H9 (cell line): ENCODE results near the gene TACR2. TPM values are rescaled to one million over a fixed set of nuclear protein-coding genes. Genes with fewer than 3 reads are reported as not detected.

ENCODE experiments used
- DNase-seq: peaks from one replicate; pipeline ENCODE4 v3.0.0-alpha.2; 2017
- H2AFZ ChIP-seq: one replicate; pipeline ENCODE4 v1.6.1; 2013; ENCODE audit warnings: mild to moderate bottlenecking, low read length, control low read depth, moderate library complexity
- H2AK5ac ChIP-seq: 2 replicates; pipeline ENCODE4 v1.6.1; 2013; ENCODE audit warnings: low read length, control low read depth, mixed read lengths; ENCODE audit not compliant: insufficient read length
- H2BK120ac ChIP-seq: one replicate; pipeline ENCODE4 v1.6.1; 2013; ENCODE audit warnings: low read depth, mild to moderate bottlenecking, low read length, control low read depth, inconsistent platforms; ENCODE audit not compliant: poor library complexity, severe bottlenecking
- H2BK12ac ChIP-seq: 2 replicates; pipeline ENCODE4 v1.6.1; 2013; ENCODE audit warnings: low read length, control low read depth, mixed read lengths, low read depth; ENCODE audit not compliant: insufficient read length
- H2BK15ac ChIP-seq: 2 replicates; pipeline ENCODE4 v1.6.1; 2013; ENCODE audit warnings: low read depth, low read length, control low read depth
- H2BK20ac ChIP-seq: one replicate; pipeline ENCODE4 v1.6.1; 2013; ENCODE audit warnings: low read depth, mild to moderate bottlenecking, low read length, control low read depth, inconsistent platforms; ENCODE audit not compliant: poor library complexity, severe bottlenecking
- H2BK5ac ChIP-seq: 2 replicates; pipeline ENCODE4 v1.6.1; 2013; ENCODE audit warnings: low read length, control low read depth, mixed read lengths; ENCODE audit not compliant: insufficient read length
- H3K14ac ChIP-seq: 2 replicates; pipeline ENCODE4 v1.6.1; 2013; ENCODE audit warnings: low read length, control low read depth; ENCODE audit not compliant: insufficient read depth
- H3K18ac ChIP-seq: 2 replicates; pipeline ENCODE4 v1.6.1; 2013; ENCODE audit warnings: low read depth, mild to moderate bottlenecking, mixed read lengths, low read length, control low read depth; ENCODE audit not compliant: insufficient read length
- H3K23ac ChIP-seq: 2 replicates; pipeline ENCODE4 v1.6.1; 2013; ENCODE audit warnings: low read length, control low read depth, mixed read lengths, low read depth; ENCODE audit not compliant: insufficient read length
- H3K23me2 ChIP-seq: 2 replicates; pipeline ENCODE4 v1.6.1; 2013; ENCODE audit warnings: low read depth, mild to moderate bottlenecking, mixed read lengths, low read length, control low read depth; ENCODE audit not compliant: insufficient read length, poor library complexity, severe bottlenecking
- H3K27ac ChIP-seq: 2 replicates; pipeline ENCODE4 v1.5.1; 2013; ENCODE audit warnings: low read length, control low read depth, mixed read lengths, low read depth; ENCODE audit not compliant: insufficient read length
- H3K27me3 ChIP-seq: 2 replicates; pipeline ENCODE4 v1.6.1; 2013; ENCODE audit warnings: low read length, control low read depth, inconsistent platforms; ENCODE audit not compliant: insufficient read depth
- H3K4ac ChIP-seq: 2 replicates; pipeline ENCODE4 v1.6.1; 2013; ENCODE audit warnings: low read depth, mild to moderate bottlenecking, control low read depth, inconsistent platforms, low read length, moderate library complexity
- H3K4me1 ChIP-seq: 2 replicates; pipeline ENCODE4 v1.6.1; 2013; ENCODE audit warnings: low read length, control low read depth, inconsistent platforms; ENCODE audit not compliant: insufficient read depth
- H3K4me2 ChIP-seq: 2 replicates; pipeline ENCODE4 v1.6.1; 2013; ENCODE audit warnings: low read length, control low read depth, mixed read lengths; ENCODE audit not compliant: insufficient read length, insufficient read depth
- H3K56ac ChIP-seq: 2 replicates; pipeline ENCODE4 v1.6.1; 2013; ENCODE audit warnings: low read depth, mild to moderate bottlenecking, mixed read lengths, low read length, control low read depth; ENCODE audit not compliant: insufficient read length
- H3K79me1 ChIP-seq: 2 replicates; pipeline ENCODE4 v1.6.1; 2013; ENCODE audit warnings: low read depth, mild to moderate bottlenecking, moderate library complexity, low read length, control low read depth, inconsistent platforms; ENCODE audit not compliant: insufficient read depth, poor library complexity, severe bottlenecking
- H3K79me2 ChIP-seq: 2 replicates; pipeline ENCODE4 v1.6.1; 2013; ENCODE audit warnings: low read length, control low read depth, inconsistent platforms; ENCODE audit not compliant: insufficient read depth
- H3K9ac ChIP-seq: 2 replicates; pipeline ENCODE4 v1.6.1; 2013; ENCODE audit warnings: low read length, control low read depth, mixed read lengths; ENCODE audit not compliant: insufficient read length; ENCODE audit errors: extremely low read depth
- H3K9me3 ChIP-seq: one replicate; pipeline ENCODE4 v1.6.1; 2013; ENCODE audit warnings: low read depth, low read length, inconsistent platforms; ENCODE audit not compliant: control insufficient read depth
- H3T11ph ChIP-seq: one replicate; pipeline ENCODE4 v1.6.1; 2013; ENCODE audit warnings: mild to moderate bottlenecking, low read length, control low read depth, inconsistent platforms
- H4K20me1 ChIP-seq: one replicate; pipeline ENCODE4 v1.6.1; 2013; ENCODE audit not compliant: control insufficient read depth, insufficient read length, insufficient read depth
- H4K5ac ChIP-seq: 2 replicates; pipeline ENCODE4 v1.6.1; 2013; ENCODE audit warnings: low read depth, mild to moderate bottlenecking, mixed read lengths, low read length, control low read depth; ENCODE audit not compliant: insufficient read length
- H4K8ac ChIP-seq: replicated peaks from 2 replicates; pipeline ENCODE4 v1.6.1; 2013; ENCODE audit warnings: low read length, control low read depth, mixed read lengths, low read depth; ENCODE audit not compliant: insufficient read length
- H4K91ac ChIP-seq: 2 replicates; pipeline ENCODE4 v1.6.1; 2013; ENCODE audit warnings: low read depth, mild to moderate bottlenecking, moderate library complexity, mixed read lengths, low read length, control low read depth; ENCODE audit not compliant: insufficient read length
- H3K27ac Mint-ChIP-seq, 3 experiments: 2 replicates in 2 of 3; 3 replicates in 1 of 3; pipeline ENCODE4 v1.8.0; 2020 to 2021; ENCODE audit warnings: mixed read lengths in 3 of 3, mild to moderate bottlenecking in 1 of 3, moderate library complexity in 1 of 3
- H3K27me3 Mint-ChIP-seq: 2 replicates; pipeline ENCODE4 v1.8.0; 2021; ENCODE audit warnings: low read depth, mild to moderate bottlenecking, moderate library complexity, mixed read lengths
- H3K36me3 Mint-ChIP-seq, 3 experiments: 2 replicates in 2 of 3; 3 replicates in 1 of 3; pipeline ENCODE4 v1.8.0; 2020 to 2021; ENCODE audit warnings: low read depth in 3 of 3, mixed read lengths in 3 of 3; ENCODE audit not compliant: insufficient read depth in 1 of 3
- H3K4me1 Mint-ChIP-seq, 2 experiments: 2 replicates each; pipeline ENCODE4 v1.8.0; 2020; ENCODE audit warnings: mixed read lengths in 2 of 2
- H3K4me3 Mint-ChIP-seq, 2 experiments: 2 replicates in 1 of 2; 3 replicates in 1 of 2; pipeline ENCODE4 v1.8.0; 2020 to 2021; ENCODE audit warnings: mild to moderate bottlenecking in 2 of 2, mixed read lengths in 2 of 2, moderate library complexity in 1 of 2
- H3K9me3 Mint-ChIP-seq, 2 experiments: 2 replicates in 1 of 2; 3 replicates in 1 of 2; pipeline ENCODE4 v1.8.0; 2020; ENCODE audit warnings: mild to moderate bottlenecking in 2 of 2, mixed read lengths in 2 of 2, moderate library complexity in 1 of 2
- CTCF ChIP-seq: fragments of 200-600 bp; sonication (generic); conservative IDR thresholded peaks from 3 replicates; pipeline ENCODE4 v1.8.0; 2021; ENCODE audit warnings: antibody characterized with exemption, mild to moderate bottlenecking
- WGBS: extraction: QIAGEN DNeasy Blood & Tissue Kit; methylation state at CpG from one replicate; pipeline ENCODE4 v1.1.7; 2013; ENCODE audit warnings: missing lambda C conversion rate, low lambda C conversion rate, mixed read lengths; ENCODE audit not compliant: insufficient read length; ENCODE audit errors: extremely low coverage; 5-methylcytosine and 5-hydroxymethylcytosine counted together
- total RNA-seq: library from RNA; stranded (reverse); gene quantifications from 2 replicates; pipeline ENCODE4 v1.2.1, GENCODE V29; 2021

Gene TACR2
- total RNA-seq, 1 experiment from 2014 or later, result not detected

GRCh38 chr10:69421611-69422308, 5.0 kb upstream of the TACR2 start:
- Histone ChIP-seq H3K18ac (no peak overlapping the region), H3K4ac (no peak overlapping the region), H3K23me2 (no peaks in the 10 kb centered on the region), H3K56ac (no peak overlapping the region), H3K4me2 (no peak overlapping the region), H2BK20ac (no peak overlapping the region), H3K9ac (no peak overlapping the region), H3K79me1 (no peaks in the 10 kb centered on the region), H2BK120ac (no peak overlapping the region), H3K14ac (no peak overlapping the region; the same call in 1 of the 2 replicates), H3K27me3 (no peaks in the 10 kb centered on the region), H4K91ac (no peak overlapping the region), H3K79me2 (no peaks in the 10 kb centered on the region), H4K20me1 (no peaks in the 10 kb centered on the region), H4K5ac (no peak overlapping the region), H2AFZ (no peak overlapping the region), H2BK15ac (no peak overlapping the region), H4K8ac (no peak overlapping the region), H3T11ph (no peak overlapping the region), H3K27ac (no peak overlapping the region), H3K23ac (no peak overlapping the region), H3K9me3 (no peaks in the 10 kb centered on the region), H2BK5ac (no peak overlapping the region), H2BK12ac (no peak overlapping the region), H3K4me1 (no peaks in the 10 kb centered on the region), H2AK5ac (no peak overlapping the region)
- WGBS, result no CpG with 5 or more reads among the region's 13 CpGs
- Mint-ChIP-seq H3K9me3 (no peaks in the 10 kb centered on the region), H3K4me1 (peaks cover 0 to 6% of the 10 kb centered on the region in 2 experiments; a peak in 2 of 4 replicates), H3K27me3 (peaks cover 6% of the 10 kb centered on the region; the same call in 1 of the 2 replicates), H3K36me3 (no peaks in the 10 kb centered on the region), H3K27ac (no peak overlapping the region; a peak in 1 of 7 replicates), H3K4me3 (no peak overlapping the region)
- no peak for DNase-seq
- no peak for TF ChIP-seq CTCF
